HG02571 (cell line): ENCODE data around the gene MUC5AC.
"Not testable (repeated sequence)": the region's sequence is repeated elsewhere in the genome, so short reads cannot be mapped to it uniquely, and the experiment has no call there.

ENCODE experiments used
- ATAC-seq: cut with Tn5 transposase; IDR thresholded peaks from one replicate; pipeline ENCODE4 v1.9.1; 2021; ENCODE audit warnings: mild to moderate bottlenecking, moderate library complexity; ENCODE audit not compliant: unreplicated experiment

MUC5AC gene, protein sequence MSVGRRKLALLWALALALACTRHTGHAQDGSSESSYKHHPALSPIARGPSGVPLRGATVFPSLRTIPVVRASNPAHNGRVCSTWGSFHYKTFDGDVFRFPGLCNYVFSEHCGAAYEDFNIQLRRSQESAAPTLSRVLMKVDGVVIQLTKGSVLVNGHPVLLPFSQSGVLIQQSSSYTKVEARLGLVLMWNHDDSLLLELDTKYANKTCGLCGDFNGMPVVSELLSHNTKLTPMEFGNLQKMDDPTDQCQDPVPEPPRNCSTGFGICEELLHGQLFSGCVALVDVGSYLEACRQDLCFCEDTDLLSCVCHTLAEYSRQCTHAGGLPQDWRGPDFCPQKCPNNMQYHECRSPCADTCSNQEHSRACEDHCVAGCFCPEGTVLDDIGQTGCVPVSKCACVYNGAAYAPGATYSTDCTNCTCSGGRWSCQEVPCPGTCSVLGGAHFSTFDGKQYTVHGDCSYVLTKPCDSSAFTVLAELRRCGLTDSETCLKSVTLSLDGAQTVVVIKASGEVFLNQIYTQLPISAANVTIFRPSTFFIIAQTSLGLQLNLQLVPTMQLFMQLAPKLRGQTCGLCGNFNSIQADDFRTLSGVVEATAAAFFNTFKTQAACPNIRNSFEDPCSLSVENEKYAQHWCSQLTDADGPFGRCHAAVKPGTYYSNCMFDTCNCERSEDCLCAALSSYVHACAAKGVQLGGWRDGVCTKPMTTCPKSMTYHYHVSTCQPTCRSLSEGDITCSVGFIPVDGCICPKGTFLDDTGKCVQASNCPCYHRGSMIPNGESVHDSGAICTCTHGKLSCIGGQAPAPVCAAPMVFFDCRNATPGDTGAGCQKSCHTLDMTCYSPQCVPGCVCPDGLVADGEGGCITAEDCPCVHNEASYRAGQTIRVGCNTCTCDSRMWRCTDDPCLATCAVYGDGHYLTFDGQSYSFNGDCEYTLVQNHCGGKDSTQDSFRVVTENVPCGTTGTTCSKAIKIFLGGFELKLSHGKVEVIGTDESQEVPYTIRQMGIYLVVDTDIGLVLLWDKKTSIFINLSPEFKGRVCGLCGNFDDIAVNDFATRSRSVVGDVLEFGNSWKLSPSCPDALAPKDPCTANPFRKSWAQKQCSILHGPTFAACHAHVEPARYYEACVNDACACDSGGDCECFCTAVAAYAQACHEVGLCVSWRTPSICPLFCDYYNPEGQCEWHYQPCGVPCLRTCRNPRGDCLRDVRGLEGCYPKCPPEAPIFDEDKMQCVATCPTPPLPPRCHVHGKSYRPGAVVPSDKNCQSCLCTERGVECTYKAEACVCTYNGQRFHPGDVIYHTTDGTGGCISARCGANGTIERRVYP (N-terminal part only)

DNA sequence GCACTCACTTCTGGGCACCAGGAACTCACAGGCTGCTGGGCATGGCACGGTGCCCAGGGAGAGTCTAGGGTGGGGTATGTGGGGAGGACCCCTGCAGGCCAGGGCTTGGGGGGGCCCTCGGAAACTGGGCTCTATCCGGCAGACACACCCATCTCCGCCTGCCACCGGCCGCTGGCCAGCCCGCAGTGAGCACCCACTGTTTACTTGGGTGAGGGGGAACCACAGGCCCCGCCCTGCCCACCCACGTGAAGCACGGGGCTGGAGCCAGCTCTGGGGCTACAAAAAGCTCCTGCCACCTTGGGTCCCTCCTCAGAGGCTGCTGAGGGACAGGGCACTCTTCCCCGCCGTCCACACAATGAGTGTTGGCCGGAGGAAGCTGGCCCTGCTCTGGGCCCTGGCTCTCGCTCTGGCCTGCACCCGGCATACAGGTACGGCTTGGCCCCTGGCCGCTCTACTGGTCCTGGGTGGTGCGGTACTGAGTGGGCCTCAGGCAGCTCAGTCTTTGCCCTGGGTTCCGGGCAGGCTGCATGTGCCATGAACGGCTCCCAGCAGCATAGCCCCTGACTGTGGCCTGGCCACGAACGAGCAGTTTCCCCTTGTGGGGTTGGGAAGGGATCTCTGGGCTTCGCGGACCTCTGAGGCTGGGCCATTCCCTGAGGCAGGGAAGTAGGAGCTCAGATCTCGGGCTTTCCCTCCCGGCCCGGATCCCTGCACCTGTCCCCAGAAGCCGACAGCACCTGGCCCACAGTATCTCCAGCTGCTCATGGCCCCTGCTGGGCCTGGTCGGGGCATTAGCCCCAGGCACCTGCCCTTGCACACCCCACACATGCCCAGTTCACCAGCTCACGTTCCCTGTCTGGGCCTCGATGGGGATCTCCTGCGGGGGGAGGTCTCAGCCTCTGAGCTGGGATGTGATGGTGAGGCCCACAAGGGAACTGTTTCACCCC lies at the start of gene MUC5AC:
Gene MUC5AC, plus strand, starts transcription at position 309 of the 947 bp plus-strand sequence. Its CDS starts 47 bp downstream, at position 356.
- ATAC-seq: no peak

DNA sequence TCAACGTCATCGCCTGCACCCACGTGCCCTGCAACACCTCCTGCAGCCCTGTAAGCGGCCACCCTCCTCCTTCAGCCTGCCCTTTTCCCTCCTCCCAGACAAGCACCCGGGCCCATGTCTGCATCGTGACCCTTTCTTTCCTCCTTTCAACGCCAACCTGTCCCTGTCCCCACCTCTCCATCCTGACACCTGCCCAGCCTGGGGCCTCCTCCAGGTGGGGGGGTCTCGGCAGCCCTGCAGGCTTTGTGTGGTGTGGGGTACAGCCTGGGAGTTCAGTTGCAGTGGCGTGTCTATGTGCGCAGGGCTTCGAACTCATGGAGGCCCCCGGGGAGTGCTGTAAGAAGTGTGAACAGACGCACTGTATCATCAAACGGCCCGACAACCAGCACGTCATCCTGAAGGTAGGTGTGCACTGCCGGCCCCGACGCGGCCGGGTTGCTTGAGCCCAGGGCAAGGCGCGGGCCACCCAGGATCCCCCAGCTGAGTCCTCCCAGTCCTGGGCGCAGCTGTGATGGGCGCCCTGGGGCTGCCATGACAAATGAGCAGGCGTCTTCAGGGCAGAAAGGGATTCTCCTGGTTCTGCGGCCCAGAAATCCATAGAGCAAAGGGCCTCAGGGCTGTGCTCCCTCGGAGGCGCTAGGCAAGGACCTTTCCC lies 49.4 kb upstream of the MUC5AC start:
- no peak for ATAC-seq

DNA sequence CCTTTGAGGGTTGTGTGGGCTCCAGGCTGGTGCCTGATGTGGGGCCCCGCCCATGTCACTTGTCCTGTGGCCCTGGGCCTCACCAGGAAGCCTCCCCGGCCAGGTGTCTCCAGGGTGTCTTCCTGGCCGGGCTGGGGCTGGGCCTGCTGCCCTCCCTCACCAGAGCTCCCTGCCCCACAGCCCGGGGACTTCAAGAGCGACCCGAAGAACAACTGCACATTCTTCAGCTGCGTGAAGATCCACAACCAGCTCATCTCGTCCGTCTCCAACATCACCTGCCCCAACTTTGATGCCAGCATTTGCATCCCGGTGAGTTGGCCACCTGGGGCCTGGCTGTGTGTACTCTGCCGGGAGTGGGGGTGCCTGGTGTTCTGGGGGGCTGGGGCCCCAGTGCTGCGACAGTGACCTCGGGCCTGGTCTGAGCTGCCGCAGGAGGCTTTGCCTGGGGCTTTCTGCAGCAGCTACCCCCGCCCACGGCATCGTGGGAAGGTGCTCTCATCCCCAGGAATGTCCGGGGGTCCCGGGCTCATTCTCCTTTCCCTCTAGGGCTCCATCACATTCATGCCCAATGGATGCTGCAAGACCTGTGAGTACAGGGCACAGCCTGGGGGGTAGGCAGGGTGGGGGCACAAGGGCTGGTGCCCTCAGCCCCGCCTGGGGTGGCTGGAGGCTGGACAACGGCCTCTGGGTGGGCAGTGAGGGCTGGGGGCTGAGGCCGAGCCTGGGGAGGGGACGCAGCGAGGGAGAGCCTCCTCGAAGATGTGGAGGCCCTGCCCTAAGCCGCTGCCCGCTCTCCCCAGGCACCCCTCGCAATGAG lies 48.4 kb upstream of the MUC5AC start:
- ATAC-seq: no peak

DNA sequence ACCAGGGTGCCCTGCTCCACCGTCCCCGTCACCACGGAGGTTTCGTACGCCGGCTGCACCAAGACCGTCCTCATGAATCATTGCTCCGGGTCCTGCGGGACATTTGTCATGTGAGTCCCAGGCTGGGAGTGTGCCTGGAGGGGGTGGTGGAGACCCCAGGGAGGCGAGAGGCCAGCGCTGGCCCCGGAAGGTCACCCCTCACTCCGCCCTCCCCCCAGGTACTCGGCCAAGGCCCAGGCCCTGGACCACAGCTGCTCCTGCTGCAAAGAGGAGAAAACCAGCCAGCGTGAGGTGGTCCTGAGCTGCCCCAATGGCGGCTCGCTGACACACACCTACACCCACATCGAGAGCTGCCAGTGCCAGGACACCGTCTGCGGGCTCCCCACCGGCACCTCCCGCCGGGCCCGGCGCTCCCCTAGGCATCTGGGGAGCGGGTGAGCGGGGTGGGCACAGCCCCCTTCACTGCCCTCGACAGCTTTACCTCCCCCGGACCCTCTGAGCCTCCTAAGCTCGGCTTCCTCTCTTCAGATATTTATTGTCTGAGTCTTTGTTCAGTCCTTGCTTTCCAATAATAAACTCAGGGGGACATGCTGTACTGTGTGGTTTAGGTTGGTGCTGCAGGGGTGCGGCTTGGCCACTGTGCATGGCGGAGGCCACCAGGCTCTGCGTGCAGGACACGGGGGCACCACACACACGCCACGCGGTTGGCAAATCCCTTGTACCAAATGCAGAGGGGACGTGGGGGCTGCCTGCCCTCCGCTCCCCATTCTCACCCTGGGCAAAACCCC lies 47.6 kb upstream of the MUC5AC start:
- ATAC-seq: no peak

DNA sequence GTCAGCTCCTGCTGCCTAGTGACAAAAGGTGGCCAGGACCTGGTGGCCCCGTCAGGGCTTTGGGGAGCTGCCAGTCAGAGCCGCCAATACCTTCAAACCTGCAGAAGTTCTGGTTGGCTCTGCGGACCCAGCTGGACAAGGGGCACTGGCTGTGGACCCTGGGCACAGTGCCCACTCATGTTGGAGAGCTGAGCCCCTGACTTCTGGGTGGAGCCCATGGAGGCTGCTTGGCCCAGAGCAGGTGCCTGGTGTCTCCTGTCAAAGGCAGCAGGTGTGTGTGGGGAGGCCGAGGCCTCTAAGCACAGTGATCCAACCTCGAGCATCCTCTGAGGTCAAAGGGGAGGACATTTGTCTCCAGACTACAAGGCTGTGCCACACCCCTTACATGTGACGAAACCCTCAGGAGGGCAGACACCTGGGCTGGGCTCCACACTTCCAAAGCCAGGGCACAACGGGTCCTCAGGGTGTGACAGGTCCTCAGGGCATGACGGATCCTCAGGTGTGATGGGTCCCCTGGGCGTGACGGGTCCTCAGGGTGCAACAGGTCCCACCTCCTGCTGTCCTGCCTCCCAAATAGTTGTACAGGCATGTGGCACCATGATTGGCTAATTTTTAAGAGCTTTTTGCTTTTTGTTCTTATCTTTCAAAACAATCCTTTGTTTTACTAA lies 46.1 kb upstream of the MUC5AC start:
- no peak for ATAC-seq

DNA sequence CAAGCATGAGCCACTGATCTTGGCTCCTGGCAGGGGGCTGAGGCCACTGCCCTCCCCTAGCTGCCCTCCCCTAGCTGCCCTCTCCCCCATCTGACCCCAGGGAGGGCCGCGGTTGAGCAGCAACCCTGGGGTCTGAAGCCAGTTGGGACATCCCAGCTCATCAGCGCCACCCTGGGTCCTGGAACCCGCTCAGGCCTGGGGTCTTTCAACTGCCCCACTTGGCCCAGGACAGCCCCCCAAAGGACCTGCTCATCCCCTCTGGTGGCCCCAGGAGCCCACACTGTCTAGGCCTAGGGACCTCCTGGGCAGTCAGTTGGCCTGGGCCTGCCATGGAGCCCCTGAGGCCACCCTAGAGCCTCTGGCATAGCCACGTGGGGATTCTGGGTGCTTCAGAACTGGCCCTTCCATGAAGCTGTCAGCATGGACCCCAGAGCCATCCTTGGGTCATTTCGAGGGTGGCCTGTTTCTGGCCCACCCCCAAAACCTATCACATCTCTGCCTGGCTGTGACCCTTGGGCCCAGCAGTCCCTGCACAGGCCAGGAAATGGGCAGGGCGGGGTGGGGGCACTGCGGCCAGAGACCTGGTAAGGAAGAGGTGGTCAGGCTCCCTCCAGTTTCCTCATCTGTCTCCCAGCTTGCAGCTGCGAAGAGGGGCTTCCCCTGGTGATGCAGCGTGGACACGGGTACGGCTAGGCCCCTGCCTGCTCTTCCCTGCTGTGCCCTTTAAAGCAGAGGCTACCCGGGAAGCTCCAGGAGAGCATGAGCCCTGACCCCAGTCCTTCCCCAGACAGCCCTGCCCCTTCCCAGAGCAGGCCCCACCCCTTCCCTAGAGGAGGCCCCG lies 45.2 kb upstream of the MUC5AC start:
- ATAC-seq: no peak

DNA sequence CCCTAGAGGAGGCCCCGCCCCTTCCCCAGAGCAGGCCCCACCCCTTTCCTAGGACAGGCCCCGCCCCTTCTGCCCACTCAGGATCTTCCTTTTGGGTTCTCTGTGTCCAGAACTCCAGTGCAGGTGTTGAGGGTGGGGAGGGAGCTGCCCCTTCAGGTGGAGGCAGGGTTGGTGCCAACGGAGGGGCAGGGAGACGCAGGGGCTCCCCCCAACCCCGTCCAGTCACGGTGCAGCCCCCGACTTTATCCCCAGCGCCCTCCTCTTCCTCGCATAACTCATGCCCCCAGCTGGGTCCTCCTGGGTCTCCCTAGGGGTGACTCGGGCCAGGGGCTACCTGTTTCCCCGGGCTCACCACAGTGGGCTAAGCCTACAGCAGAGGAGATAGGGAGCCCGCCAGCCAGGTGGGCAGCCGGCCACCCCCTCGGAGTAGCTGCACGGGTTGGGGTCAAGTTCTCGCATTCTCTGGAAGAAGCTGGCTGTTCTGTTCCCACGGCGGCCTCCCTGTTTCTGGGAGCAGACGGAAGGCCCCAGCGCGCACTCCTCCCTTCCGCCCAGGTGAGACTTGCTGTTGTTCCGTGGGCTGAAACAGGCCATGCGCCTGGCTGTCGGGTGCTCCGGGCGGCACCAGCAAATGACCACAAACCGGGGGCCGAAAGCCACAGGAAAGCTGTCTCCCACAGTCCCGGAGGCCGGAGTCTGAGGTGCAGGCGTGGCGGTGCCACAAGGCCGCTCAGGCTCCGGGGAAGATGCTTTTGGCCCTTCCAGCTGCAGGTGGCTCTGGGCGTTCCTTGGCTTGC lies 44.1 kb upstream of the MUC5AC start:
- no peak for ATAC-seq

DNA sequence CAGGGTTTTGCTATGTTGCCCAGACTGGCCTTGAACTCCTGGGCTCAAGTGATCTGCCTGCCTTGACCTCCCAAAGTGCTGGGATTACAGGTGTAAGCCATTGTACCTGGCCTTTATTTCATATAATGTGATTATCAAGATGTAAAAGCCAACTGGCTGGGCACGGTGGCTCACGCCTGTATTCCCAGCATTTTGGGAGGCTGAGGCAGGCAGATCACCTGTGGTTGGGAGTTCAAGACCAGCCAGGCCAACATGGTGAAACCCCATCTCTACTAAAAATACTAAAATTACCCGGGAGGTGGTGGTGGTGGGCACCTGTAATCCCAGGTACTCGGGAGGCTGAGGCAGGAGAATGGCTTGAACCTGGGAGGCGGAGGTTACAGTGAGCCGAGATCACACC lies 42.5 kb upstream of the MUC5AC start:
- not testable (repeated sequence) for ATAC-seq

DNA sequence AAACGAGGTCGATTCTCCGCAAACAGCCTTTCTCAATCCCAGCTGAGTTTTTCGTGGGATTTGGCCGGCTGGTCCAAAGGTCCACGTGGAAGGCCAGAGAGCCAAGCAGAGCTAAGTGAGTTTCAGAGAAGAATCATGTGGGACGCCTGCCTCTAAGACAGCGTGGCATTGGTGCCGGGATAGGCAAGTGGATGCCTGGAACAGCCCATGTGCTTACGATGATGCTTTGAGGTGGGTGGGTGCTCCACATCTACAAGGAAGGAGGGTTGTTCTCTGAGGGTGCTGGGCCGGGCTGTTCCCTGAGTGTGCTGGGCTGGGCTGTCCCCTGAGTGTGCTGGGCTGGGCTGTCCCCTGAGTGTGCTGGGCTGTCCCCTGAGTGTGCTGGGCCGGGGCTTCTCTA lies 41.6 kb upstream of the MUC5AC start:
- no peak for ATAC-seq

DNA sequence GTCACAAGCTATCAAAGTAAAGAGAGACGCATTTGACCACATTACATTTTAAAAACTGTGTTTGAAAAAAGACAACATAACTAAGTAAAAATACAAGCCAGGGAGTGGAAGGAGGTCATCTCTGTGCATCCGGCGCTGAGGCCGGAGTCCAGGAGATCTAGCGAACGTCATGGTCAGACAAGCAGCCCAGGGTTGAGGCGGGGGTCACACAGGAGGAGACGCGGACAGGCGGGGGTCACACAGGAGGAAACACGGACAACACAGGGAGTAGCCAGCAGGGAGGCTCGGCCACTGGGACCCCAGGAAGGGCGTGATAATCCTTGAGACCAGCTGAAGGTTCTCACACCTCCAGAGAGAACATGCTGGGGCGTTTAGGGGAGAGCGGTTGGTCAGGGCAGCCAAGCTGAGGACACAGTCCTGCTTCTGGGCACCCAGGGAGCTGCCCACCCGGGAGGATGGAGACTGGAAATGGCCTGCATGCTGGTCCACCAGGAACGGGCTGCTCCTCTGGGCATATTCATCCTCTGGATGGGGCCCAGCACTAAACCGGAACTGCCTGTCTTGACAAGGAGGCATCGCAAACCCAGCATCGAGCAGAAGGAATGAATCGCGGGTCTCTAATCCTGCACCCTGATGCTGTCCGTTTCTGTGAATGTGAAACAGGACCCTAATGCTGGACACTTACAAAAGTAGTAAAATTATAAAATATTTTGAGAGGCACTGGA lies 40.9 kb upstream of the MUC5AC start:
- ATAC-seq: no peak

DNA sequence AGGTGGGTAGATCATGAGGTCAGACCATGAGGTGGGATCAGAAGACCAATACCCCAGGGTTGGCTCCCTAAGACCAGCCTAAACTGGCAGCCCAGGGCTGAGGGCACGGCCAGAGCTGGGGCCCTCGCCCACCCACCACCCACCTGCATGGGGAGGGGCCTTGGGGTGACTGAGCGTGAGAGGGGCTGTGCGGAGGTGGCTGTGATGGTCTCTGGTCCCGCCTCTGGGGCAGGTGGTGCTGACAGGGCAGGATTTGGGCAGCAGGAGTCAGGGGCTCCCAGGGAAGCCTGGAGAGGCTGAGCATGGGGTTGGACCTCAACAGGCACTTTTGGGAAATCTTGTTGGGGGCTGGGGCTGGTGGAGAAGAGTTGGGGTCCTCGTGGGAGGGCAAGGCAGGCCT lies 39.8 kb upstream of the MUC5AC start:
- no peak for ATAC-seq

DNA sequence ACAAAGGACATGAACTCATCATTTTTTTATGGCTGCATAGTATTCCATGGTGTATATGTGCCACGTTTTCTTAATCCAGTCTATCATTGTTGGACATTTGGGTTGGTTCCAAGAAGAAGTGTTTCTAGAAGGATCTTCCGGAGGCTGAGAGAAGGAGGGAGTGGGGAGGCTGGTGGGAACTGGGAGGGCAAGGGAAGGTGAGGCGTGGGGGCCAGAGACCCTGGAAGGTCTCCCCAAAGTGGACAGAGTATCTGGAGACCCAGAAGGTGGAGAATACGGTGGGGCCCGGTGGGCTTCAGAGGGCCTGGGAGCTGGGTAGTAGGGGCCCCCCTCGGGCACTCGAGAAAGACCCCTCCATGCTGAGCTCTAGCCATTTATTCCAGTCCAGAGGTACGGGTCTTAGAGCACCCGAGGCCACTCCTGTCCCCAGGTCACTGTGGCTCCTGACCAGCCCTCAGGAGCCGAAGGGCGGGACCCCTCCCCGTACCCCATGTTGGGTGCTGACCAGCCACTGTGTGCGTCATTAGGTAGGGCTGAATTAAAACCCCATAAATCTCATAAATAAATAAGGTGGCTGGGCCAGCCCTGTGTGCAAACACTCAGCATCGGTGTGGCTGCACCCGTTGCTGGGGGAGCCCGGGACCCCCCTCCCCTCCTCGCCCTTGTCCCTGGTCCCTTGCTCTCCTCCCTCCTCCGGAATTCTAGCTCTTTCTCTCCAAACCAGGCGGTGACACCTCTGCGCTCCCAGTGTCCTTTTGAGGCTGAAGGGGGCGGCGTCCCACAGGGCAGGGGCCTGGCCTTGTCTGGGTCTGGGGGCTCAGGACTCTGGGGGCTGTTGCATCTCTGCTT lies 38.8 kb upstream of the MUC5AC start:
- no peak for ATAC-seq

DNA sequence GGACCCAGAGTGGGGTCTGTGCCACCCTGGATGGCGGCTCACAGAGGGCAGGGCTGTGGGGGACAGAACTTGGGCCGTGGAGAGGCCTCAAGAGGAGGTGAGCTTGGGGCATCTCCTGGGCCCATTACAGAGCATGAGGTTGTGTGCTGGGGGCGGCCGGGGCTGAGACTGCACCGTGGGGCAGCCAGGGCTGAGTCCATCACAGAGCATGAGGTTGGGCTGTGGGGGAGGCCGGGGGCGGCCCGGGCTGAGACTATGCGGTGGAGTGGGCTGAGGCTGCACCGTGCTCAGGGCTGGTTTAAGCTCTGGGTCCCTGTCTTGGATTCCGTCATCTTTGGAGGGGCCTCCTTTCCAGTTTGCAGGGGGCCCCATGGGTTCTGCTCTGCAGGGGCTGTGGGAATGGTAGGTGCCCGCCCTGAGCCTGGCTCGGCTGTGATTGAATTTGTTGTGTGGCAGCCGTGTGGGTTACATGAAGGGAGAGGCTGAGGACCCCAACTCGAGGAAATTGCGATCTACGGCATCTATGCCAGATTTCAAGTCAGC lies 38.1 kb upstream of the MUC5AC start:
- no peak for ATAC-seq
